HG02840 (cell line): ENCODE data around the gene ZNF644.
"Not testable (repeated sequence)": the region's sequence is repeated elsewhere in the genome, so short reads cannot be mapped to it uniquely, and the experiment has no call there.

Source experiments
- ATAC-seq: cut with Tn5 transposase; IDR thresholded peaks from one replicate; pipeline ENCODE4 v1.9.1; 2021; ENCODE audit warnings: mild to moderate bottlenecking, moderate library complexity, moderate number of reproducible peaks; ENCODE audit not compliant: unreplicated experiment, low FRiP score

The ZNF644 gene

DNA sequence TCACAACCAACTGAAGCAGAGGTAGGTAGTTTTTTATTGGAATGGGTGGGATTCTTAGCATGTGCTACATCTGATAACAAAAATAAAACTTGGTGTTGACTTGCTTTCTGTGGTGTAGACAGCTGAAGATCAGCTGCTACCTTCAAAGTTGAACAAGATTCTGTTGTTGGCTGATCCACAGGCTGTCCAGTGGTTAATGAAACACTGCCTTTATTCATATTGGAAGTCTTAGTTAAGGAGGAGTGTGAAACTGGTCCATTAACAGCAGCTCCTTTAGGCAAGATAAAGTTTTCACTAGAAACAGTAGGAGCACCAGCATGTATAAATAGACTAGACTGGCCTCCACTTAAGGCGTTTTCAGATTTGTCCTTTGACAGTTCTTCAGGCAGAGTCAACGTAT, 81.1 kb downstream of the ZNF644 start:
- ATAC-seq = no peak

DNA sequence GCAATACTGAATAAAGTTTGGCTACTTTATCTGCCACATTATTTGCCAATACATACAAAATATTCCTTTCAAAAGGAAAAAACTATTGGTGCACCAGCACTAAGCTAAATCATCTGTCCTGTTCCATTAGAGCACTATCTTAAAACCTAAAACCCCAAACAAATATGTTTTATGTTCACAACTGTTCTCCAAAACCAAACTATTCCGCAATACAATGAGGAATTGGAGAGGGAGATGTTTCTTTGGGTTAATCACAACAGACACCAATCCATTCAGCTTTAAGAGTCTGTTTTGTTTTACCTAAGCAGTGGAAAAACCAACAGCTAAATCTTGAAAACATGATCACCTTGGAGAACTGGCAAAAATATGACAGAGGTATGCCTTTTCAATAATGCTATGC, 85.1 kb downstream of the ZNF644 start:
- no peak for ATAC-seq

DNA sequence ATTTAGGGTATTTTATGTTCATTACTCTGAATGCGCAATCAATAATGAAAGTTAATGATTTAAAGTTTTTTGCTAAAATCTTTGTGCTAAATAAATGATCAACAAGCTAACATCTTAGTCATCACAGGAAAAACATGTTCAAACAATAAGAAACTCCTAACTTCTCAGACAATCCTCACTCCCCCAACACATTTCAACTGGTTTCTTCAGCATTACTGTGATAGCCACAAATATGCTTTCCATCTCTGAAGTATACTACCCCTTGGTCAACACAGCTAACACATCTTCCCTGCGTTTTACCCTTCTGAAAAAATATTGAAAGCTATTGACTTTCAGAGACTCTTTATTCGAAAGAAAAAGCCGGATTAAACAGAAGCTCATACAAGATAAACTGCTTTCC, 85.8 kb downstream of the ZNF644 start:
- no peak for ATAC-seq

DNA sequence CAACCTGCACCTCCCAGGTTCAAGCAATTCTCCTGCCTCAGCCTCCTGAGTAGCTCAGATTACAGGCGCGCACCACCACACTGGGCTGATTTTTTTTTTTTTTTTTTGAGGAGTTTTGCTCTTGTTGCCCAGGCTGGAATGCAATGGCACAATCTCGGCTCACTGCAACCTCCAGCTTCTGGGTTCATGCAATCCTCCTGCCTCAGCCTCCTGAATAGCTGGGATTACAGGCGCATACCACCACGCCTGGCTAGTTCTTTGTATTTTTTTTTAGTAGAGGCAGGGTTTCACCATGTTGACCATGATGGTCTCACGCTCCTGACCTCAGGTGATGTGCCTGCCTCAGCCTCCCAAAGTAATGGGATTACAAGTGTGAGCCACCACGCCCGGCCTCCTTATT, 93.6 kb downstream of the ZNF644 start:
- not testable (repeated sequence) for ATAC-seq

DNA sequence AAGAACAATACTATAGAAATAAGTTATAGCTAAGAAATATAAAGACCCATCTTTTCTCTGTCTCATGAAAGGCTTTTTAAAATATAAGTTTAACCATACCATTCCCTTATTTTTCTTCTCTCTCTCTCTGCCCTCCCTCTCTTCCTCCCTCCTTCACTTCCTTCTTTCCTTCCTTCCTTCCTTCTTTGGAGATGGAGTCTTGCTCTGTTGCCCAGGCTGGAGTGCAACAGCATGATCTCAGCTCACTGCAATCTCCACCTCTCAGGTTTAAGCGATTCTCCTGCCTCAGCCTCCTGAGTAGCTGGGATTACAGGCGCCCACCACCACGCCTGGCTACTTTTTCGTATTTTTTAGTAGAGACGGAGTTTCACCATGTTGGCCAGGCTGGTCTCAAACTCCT, 94.2 kb downstream of the ZNF644 start:
- not testable (repeated sequence) for ATAC-seq

DNA sequence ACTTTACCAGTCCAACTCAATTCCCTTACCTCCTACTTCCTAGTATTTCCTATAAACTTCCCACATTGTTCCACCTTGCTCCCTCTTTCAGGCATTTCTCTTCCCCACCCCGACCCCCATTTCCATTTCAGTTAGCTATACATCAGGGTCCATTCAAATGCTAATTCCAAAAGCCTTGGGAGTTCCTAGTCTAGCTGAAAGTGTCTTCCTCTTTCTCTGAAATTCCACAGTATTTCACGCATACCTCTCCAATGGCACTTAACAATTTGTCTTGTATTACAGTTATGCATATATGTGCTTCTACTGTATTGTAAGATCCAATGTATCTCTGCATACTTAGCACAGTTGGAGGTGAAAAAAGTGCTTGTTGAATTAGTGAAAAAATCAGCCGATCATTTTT, 94.9 kb downstream of the ZNF644 start:
- no peak for ATAC-seq

DNA sequence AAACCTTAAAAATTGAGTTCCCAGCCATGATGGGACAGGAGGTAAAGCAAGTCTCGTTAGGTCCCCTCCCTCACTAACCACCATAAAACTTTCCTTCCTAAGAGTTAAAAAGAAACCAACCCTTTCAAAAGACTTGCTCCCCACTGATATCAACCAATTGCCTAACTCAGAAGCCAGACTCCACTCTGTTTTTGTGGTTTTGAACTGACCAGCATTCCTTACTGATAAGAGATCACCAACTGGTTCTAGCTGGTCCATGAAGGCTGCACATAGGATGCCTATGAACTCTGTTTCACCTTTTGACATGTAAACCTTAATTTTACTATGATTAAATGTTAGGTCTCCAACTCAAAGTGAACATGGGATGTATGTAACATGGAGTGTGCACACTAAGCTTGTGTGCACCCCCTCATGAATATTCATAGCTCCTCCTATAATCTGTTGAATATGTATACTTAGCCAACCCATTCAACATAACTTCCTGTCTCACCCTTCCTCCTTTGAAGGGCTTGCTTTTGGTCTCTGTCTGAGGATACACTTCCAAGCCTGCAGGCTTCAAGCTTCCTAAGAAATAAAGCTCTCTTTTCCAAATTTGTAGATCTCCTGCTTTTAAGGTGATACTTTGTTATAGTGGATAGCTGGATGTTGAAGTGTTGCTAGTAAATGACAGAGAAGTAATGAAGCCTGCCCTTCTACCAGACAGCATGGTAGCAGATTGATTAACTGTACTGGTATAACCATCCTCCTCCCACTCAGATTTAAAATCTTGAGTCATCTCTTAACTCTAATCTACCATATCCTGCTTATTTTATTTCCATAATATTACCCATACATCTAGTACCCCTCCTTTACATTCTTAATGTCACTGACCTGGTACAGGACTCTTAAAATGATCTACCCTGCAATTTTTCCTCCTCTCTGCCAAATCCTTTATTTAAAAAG, 95.6 kb downstream of the ZNF644 start:
- ATAC-seq = no peak

GRCh38 chr1:90924982-90925381, 96.9 kb downstream of the ZNF644 start:
- no peak for ATAC-seq

DNA sequence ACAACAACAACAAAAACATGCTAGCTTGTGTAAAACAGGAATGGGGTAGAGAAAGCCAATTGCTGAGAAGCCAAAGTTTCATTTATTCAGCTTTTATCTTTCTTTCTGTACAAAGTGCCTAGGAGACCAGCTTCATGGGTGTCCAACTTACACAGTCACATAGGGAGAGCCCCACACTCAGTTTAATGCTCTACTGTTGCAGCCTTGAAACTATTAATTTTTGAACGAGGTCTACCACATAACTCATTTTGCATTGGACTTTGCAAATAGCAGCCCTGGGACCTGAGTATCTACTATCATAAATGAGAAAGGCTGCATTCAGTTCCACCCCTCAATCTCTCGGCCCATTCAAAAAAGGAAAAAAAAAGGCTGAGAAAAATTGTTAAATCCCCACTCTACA, 98.8 kb downstream of the ZNF644 start:
- no peak for ATAC-seq

DNA sequence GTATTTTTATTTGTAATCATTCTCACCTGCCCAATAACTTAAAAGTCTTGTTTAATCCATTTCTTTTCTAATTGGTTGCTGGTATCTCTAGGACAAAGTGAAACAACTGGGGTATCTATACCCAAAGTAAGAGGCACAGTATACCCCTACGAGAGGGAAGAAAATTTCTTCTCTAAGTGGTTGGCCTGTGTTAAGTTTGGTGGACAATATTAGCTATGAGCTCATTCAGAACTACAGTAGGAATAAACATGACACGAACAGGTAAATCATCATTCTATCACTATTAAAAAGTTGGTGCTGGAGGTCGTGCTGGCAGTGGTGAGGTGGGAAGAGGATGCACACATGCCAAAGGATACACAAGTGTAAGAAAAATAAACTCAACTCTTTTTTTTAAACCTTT, 99.6 kb downstream of the ZNF644 start:
- ATAC-seq = no peak

- ATAC-seq = no peak
These were observed 101.9 kb downstream of the ZNF644 start for GRCh38 chr1:90919900-90920299.

DNA sequence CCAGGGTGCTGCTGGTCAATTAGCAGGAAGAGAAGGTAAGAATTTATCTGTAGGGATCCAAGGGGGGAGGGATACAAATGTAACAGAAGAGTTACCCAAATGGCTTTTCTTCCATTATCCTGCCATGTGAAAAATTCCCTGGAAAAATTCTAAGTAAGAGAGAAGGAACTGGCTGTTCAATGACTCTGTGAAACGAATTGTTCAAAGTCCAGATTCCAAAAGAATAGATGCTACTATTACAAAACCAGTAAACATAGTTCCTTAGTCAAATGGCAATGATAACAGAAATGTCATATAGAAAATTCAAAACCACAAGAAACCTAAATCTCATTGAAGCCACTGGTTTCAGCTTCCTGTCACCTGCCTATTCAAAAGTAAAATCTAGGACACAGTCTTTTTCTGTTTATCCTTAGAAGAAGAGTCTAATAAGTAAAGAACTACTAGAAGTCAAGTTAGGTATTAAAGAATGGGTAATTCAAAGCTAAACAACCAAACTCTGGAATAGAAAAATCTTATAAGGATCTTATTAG, 102.6 kb downstream of the ZNF644 start:
- no peak for ATAC-seq

DNA sequence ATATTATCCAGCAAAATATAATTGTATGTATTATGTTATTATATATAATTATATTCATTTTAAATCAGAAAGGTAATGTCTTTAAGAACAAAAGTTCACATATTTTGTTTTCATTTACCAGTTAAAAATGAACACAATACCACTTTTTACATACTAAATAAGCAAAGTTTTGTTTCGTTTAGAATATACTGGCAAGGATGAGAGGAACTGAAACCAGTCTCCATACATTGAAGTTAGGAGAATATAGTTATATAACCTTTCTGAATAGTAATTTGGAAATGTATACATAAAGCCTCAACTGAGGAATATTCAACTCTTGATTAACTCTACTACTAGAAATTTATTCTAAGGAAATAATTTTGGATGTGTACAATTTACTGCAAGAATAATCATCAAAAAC, 110.5 kb downstream of the ZNF644 start:
- ATAC-seq = no peak

DNA sequence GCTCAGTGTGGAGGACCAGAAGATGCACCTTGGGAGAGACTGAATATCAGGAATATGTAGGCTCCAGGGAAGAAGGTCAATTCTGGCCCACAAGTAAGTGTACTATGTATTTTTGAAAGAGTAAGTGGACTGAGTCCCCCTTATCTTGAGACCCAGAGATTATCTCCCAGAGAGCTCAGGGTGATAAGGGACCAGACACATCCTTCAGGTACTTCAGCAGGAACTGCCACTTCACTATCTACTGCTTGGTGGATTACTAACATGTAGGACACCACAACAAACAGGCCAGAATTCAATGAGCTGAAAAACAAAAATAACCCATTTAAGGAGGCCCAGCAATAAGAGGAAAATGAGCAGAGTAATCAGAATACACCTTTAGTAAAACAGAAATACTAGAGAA, 119.2 kb downstream of the ZNF644 start:
- ATAC-seq = no peak

GRCh38 chr1:90899263-90899662, 122.6 kb downstream of the ZNF644 start:
- ATAC-seq = no peak

GRCh38 chr1:90893679-90894078, 128.2 kb downstream of the ZNF644 start:
- ATAC-seq = not testable (repeated sequence)

GRCh38 chr1:90892884-90893283, 129.0 kb downstream of the ZNF644 start:
- not testable (repeated sequence) for ATAC-seq

DNA sequence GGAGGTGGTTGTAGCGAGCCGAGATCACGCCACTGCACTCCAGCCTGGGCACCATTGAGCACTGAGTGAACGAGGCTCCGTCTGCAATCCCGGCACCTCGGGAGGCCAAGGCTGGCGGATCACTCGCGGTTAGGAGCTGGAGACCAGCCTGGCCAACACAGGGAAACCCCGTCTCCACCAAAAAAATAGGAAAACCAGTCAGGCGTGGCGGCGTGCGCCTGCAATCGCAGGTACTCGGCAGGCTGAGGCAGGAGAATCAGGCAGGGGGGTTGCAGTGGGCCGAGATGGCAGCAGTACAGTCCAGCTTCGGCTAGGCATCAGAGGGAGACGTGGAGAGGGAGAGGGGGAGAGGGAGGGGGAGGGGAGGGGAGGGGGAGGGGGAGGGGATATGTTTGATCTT, 129.6 kb downstream of the ZNF644 start:
- ATAC-seq = not testable (repeated sequence)

GRCh38 chr1:90891756-90892155, 130.1 kb downstream of the ZNF644 start:
- ATAC-seq = not testable (repeated sequence)

DNA sequence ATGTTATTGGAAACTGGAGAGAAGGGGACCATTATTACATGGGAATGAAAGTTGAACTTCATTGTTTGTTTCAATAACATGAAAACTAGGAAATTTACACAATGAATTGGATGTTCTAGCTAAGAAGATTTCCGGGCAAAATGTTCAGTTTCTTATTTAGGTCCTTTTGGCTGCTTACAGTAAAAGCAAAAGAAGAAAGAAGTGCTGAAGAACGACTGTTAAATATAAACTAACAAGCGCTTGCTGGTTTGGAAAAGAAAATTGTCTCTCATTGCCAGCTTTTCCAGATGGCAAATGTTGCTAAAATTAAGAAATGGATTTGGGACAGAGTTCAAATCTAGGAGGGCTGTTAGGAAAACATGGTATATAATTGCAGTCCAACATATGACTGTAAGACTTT, 139.6 kb downstream of the ZNF644 start:
- ATAC-seq = no peak

DNA sequence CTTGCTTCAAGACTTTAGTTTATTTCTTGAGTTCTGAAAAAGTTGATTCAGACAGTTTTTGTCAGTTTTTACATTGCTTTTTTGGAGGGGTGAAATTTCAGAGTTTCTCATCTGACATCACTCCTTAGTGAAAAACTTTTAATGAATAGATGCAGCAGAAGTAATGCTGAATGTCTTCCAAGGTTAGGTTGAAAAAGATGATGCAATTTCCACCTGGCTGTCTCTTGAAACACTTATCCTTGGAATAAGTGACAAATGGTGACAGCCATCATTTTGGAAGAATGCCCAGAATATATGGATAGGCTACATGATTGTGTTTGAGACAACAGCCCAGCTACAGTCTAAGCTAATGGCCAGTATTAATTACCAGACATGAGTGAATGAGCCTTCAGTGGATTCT, 140.8 kb downstream of the ZNF644 start:
- ATAC-seq = no peak

DNA sequence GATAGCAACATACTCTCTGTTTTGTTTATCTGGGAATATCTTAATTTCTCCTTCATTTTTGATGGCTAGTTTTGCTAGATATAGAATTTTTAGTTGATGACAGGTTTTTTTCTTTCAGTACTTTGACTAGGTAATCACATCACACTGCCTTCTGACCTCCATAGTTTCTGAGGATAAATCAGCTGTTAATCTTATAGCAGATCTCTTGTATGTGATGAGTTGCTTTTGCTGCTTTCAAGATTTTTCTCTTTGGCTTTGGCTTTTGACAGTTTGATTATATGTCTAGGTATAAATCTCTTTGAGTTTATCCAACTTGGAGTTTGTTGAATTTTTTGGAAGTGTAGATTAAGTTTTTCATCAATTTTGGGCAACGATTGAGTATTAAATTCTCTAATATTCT, 142.6 kb downstream of the ZNF644 start:
- no peak for ATAC-seq
